Hepatocyte (in vitro differentiated cells): ENCODE results near the gene CENPE.

Source experiments
- CTCF ChIP-seq: fragments of 200-600 bp; sonication (generic); IDR thresholded peaks from 2 replicates; pipeline ENCODE4 v1.5.1; 2016; ENCODE audit warnings: antibody characterized with exemption, mild to moderate bottlenecking; ENCODE audit not compliant: poor library complexity
- EZH2 ChIP-seq: fragments of 200-600 bp; sonication (generic); IDR thresholded peaks from 2 replicates; pipeline ENCODE4 v1.6.1; 2016; ENCODE audit warnings: antibody characterized with exemption, mild to moderate bottlenecking, borderline replicate concordance
- EZH2phosphoT487 ChIP-seq: fragments of 200-600 bp; sonication (generic); IDR thresholded peaks from one replicate; pipeline ENCODE4 v1.6.1; 2018; ENCODE audit warnings: antibody characterized with exemption, mild to moderate bottlenecking, low read depth, moderate library complexity; ENCODE audit not compliant: unreplicated experiment, severe bottlenecking

GRCh38 chr4:103199009-103199408 lies 866 bp upstream of the CENPE start:
- TF ChIP-seq CTCF (no peak), EZH2phosphoT487 (no peak), EZH2 (no peak)
